H9 (cell line): ENCODE results near the gene PIGW. TPM values are rescaled to one million over a fixed set of nuclear protein-coding genes. Genes with fewer than 3 reads are reported as not detected.
A peak's percentile ranks its signal among the peaks of the same experiment; 100 is the strongest.

ENCODE experiments used
- DNase-seq: peaks from one replicate; pipeline ENCODE4 v3.0.0-alpha.2; 2017
- H2AFZ ChIP-seq: one replicate; pipeline ENCODE4 v1.6.1; 2013; ENCODE audit warnings: mild to moderate bottlenecking, low read length, control low read depth, moderate library complexity
- H2AK5ac ChIP-seq: 2 replicates; pipeline ENCODE4 v1.6.1; 2013; ENCODE audit warnings: low read length, control low read depth, mixed read lengths; ENCODE audit not compliant: insufficient read length
- H2BK120ac ChIP-seq: one replicate; pipeline ENCODE4 v1.6.1; 2013; ENCODE audit warnings: low read depth, mild to moderate bottlenecking, low read length, control low read depth, inconsistent platforms; ENCODE audit not compliant: poor library complexity, severe bottlenecking
- H2BK12ac ChIP-seq: 2 replicates; pipeline ENCODE4 v1.6.1; 2013; ENCODE audit warnings: low read length, control low read depth, mixed read lengths, low read depth; ENCODE audit not compliant: insufficient read length
- H2BK15ac ChIP-seq: 2 replicates; pipeline ENCODE4 v1.6.1; 2013; ENCODE audit warnings: low read depth, low read length, control low read depth
- H2BK20ac ChIP-seq: one replicate; pipeline ENCODE4 v1.6.1; 2013; ENCODE audit warnings: low read depth, mild to moderate bottlenecking, low read length, control low read depth, inconsistent platforms; ENCODE audit not compliant: poor library complexity, severe bottlenecking
- H2BK5ac ChIP-seq: 2 replicates; pipeline ENCODE4 v1.6.1; 2013; ENCODE audit warnings: low read length, control low read depth, mixed read lengths; ENCODE audit not compliant: insufficient read length
- H3K14ac ChIP-seq: 2 replicates; pipeline ENCODE4 v1.6.1; 2013; ENCODE audit warnings: low read length, control low read depth; ENCODE audit not compliant: insufficient read depth
- H3K18ac ChIP-seq: 2 replicates; pipeline ENCODE4 v1.6.1; 2013; ENCODE audit warnings: low read depth, mild to moderate bottlenecking, mixed read lengths, low read length, control low read depth; ENCODE audit not compliant: insufficient read length
- H3K23ac ChIP-seq: 2 replicates; pipeline ENCODE4 v1.6.1; 2013; ENCODE audit warnings: low read length, control low read depth, mixed read lengths, low read depth; ENCODE audit not compliant: insufficient read length
- H3K23me2 ChIP-seq: 2 replicates; pipeline ENCODE4 v1.6.1; 2013; ENCODE audit warnings: low read depth, mild to moderate bottlenecking, mixed read lengths, low read length, control low read depth; ENCODE audit not compliant: insufficient read length, poor library complexity, severe bottlenecking
- H3K27ac ChIP-seq: 2 replicates; pipeline ENCODE4 v1.5.1; 2013; ENCODE audit warnings: low read length, control low read depth, mixed read lengths, low read depth; ENCODE audit not compliant: insufficient read length
- H3K27me3 ChIP-seq: 2 replicates; pipeline ENCODE4 v1.6.1; 2013; ENCODE audit warnings: low read length, control low read depth, inconsistent platforms; ENCODE audit not compliant: insufficient read depth
- H3K4ac ChIP-seq: 2 replicates; pipeline ENCODE4 v1.6.1; 2013; ENCODE audit warnings: low read depth, mild to moderate bottlenecking, control low read depth, inconsistent platforms, low read length, moderate library complexity
- H3K4me1 ChIP-seq: 2 replicates; pipeline ENCODE4 v1.6.1; 2013; ENCODE audit warnings: low read length, control low read depth, inconsistent platforms; ENCODE audit not compliant: insufficient read depth
- H3K4me2 ChIP-seq: 2 replicates; pipeline ENCODE4 v1.6.1; 2013; ENCODE audit warnings: low read length, control low read depth, mixed read lengths; ENCODE audit not compliant: insufficient read length, insufficient read depth
- H3K56ac ChIP-seq: 2 replicates; pipeline ENCODE4 v1.6.1; 2013; ENCODE audit warnings: low read depth, mild to moderate bottlenecking, mixed read lengths, low read length, control low read depth; ENCODE audit not compliant: insufficient read length
- H3K79me1 ChIP-seq: 2 replicates; pipeline ENCODE4 v1.6.1; 2013; ENCODE audit warnings: low read depth, mild to moderate bottlenecking, moderate library complexity, low read length, control low read depth, inconsistent platforms; ENCODE audit not compliant: insufficient read depth, poor library complexity, severe bottlenecking
- H3K79me2 ChIP-seq: 2 replicates; pipeline ENCODE4 v1.6.1; 2013; ENCODE audit warnings: low read length, control low read depth, inconsistent platforms; ENCODE audit not compliant: insufficient read depth
- H3K9ac ChIP-seq: 2 replicates; pipeline ENCODE4 v1.6.1; 2013; ENCODE audit warnings: low read length, control low read depth, mixed read lengths; ENCODE audit not compliant: insufficient read length; ENCODE audit errors: extremely low read depth
- H3K9me3 ChIP-seq: one replicate; pipeline ENCODE4 v1.6.1; 2013; ENCODE audit warnings: low read depth, low read length, inconsistent platforms; ENCODE audit not compliant: control insufficient read depth
- H3T11ph ChIP-seq: one replicate; pipeline ENCODE4 v1.6.1; 2013; ENCODE audit warnings: mild to moderate bottlenecking, low read length, control low read depth, inconsistent platforms
- H4K20me1 ChIP-seq: one replicate; pipeline ENCODE4 v1.6.1; 2013; ENCODE audit not compliant: control insufficient read depth, insufficient read length, insufficient read depth
- H4K5ac ChIP-seq: 2 replicates; pipeline ENCODE4 v1.6.1; 2013; ENCODE audit warnings: low read depth, mild to moderate bottlenecking, mixed read lengths, low read length, control low read depth; ENCODE audit not compliant: insufficient read length
- H4K8ac ChIP-seq: replicated peaks from 2 replicates; pipeline ENCODE4 v1.6.1; 2013; ENCODE audit warnings: low read length, control low read depth, mixed read lengths, low read depth; ENCODE audit not compliant: insufficient read length
- H4K91ac ChIP-seq: 2 replicates; pipeline ENCODE4 v1.6.1; 2013; ENCODE audit warnings: low read depth, mild to moderate bottlenecking, moderate library complexity, mixed read lengths, low read length, control low read depth; ENCODE audit not compliant: insufficient read length
- H3K27ac Mint-ChIP-seq, 3 experiments: 2 replicates in 2 of 3; 3 replicates in 1 of 3; pipeline ENCODE4 v1.8.0; 2020 to 2021; ENCODE audit warnings: mixed read lengths in 3 of 3, mild to moderate bottlenecking in 1 of 3, moderate library complexity in 1 of 3
- H3K27me3 Mint-ChIP-seq: 2 replicates; pipeline ENCODE4 v1.8.0; 2021; ENCODE audit warnings: low read depth, mild to moderate bottlenecking, moderate library complexity, mixed read lengths
- H3K36me3 Mint-ChIP-seq, 3 experiments: 2 replicates in 2 of 3; 3 replicates in 1 of 3; pipeline ENCODE4 v1.8.0; 2020 to 2021; ENCODE audit warnings: low read depth in 3 of 3, mixed read lengths in 3 of 3; ENCODE audit not compliant: insufficient read depth in 1 of 3
- H3K4me1 Mint-ChIP-seq, 2 experiments: 2 replicates each; pipeline ENCODE4 v1.8.0; 2020; ENCODE audit warnings: mixed read lengths in 2 of 2
- H3K4me3 Mint-ChIP-seq, 2 experiments: 2 replicates in 1 of 2; 3 replicates in 1 of 2; pipeline ENCODE4 v1.8.0; 2020 to 2021; ENCODE audit warnings: mild to moderate bottlenecking in 2 of 2, mixed read lengths in 2 of 2, moderate library complexity in 1 of 2
- H3K9me3 Mint-ChIP-seq, 2 experiments: 2 replicates in 1 of 2; 3 replicates in 1 of 2; pipeline ENCODE4 v1.8.0; 2020; ENCODE audit warnings: mild to moderate bottlenecking in 2 of 2, mixed read lengths in 2 of 2, moderate library complexity in 1 of 2
- CTCF ChIP-seq: fragments of 200-600 bp; sonication (generic); conservative IDR thresholded peaks from 3 replicates; pipeline ENCODE4 v1.8.0; 2021; ENCODE audit warnings: antibody characterized with exemption, mild to moderate bottlenecking
- total RNA-seq: library from RNA; stranded (reverse); gene quantifications from 2 replicates; pipeline ENCODE4 v1.2.1, GENCODE V29; 2021

The PIGW gene
- total RNA-seq, 1 experiment from 2014 or later = 26.2 TPM

DNA sequence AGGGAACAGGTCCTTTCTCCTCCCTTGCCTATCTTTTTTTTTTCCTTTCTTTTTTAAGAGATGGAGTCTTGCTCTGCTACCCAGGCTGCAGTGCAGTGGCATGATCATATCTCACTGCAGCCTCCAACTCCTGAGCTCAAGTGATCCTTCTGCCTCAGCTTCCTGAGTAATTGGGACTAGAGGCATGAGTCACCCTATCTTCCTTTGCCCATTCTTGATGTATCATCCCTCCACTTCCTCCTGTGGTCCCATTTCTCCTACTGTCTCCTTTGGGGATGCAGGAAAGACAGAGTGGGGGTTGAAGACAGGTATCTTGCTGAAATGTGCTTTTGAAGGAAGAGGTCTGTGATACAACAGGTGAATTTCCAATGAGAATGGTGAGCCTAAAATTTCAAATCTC is 5.7 kb upstream of the PIGW start:
- Mint-ChIP-seq H3K4me1 (peaks cover 7 to 14% of the 10 kb centered on the region in 2 experiments), H3K27me3 (no peaks in the 10 kb centered on the region; the same call in 1 of the 2 replicates), H3K27ac (peak overlapping the region in 1 of 3 experiments; percentile 19; a peak in 2 of 7 replicates), H3K4me3 (no peak overlapping the region), H3K36me3 (peaks cover 54 to 90% (median 72%) of the 10 kb centered on the region in 3 experiments), H3K9me3 (no peaks in the 10 kb centered on the region)
- Histone ChIP-seq H2AFZ (no peak overlapping the region), H2BK12ac (no peak overlapping the region), H3K23ac (no peak overlapping the region), H3K23me2 (peaks cover 3% of the 10 kb centered on the region), H3K79me1 (peaks cover 7% of the 10 kb centered on the region), H3T11ph (no peak overlapping the region), H3K18ac (no peak overlapping the region), H3K79me2 (peaks cover 3% of the 10 kb centered on the region; the same call in 1 of the 2 replicates), H2BK120ac (no peak overlapping the region), H2BK20ac (no peak overlapping the region), H4K8ac (no peak overlapping the region), H3K27me3 (no peaks in the 10 kb centered on the region), H3K27ac (no peak overlapping the region), H3K56ac (no peak overlapping the region), H4K91ac (no peak overlapping the region), H3K9ac (no peak overlapping the region), H2BK15ac (no peak overlapping the region), H3K14ac (no peak overlapping the region), H3K9me3 (no peaks in the 10 kb centered on the region), H2BK5ac (no peak overlapping the region), H3K4me1 (0 out of 2 replicates have a peak, but pooled peaks cover 2% of the 10 kb centered on the region), H4K5ac (no peak overlapping the region), H3K4ac (no peak overlapping the region), H4K20me1 (no peaks in the 10 kb centered on the region), H3K4me2 (no peak overlapping the region), H2AK5ac (no peak overlapping the region)
- no peak for TF ChIP-seq CTCF
- DNase-seq = no peak
